ENCODE results near the gene DDAH1.

DDAH1 gene

DNA sequence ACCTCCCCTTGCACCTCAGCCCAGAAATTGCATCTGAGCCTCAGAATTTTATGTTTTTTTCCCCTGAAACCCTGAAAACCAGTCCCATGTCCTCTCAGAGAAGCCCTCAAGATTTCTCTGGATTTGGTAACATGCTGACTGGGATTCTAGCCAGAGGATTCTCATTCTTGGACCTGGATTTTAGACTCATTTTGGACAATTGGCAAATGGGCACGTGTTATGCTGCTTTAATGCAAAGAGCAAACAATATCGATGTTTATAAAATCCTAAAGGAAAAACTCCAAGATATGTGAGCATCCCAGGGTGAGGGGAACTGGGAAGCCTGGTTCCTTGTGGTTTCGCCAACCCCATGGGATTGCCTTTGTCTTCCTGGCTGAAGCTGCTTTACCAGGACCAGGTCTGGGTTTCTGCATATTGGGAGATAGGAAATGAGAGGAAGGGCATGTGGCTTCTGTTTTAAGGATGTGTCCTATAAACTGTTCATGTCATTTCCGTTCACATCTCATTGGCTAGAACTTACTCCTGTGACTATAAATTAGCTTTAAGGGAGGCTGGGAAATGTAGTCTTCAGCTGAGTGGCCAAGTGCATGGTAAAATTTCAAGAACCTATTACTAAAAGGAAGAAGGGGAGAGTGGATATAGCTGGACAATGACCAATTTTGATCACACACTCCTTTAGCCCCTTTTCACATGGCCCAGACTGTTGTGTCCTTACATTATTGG is 161.4 kb downstream of the DDAH1 start:
- no peak for DNase-seq (ENCODE audit: low spot score)

DNA sequence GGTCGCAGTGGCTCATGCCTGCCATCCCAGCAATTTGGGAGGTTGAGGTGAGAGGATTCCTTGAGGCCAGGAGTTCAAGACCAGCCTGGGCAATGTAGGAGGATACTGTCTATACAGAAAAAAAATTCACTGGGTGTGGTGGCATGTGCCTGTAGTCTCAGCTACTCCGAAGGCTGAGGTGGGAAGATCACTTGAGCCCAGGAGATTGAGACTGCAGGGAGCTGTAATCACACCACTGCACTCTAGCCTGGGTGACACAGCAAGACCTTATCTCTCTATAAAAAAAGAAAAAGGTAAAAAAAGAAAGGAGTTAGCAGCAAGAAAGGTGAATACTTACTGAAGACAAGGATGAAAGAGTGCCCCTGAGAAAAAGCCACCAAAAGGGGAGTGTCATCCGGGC is 164.8 kb downstream of the DDAH1 start:
- no peak for DNase-seq (ENCODE audit: low spot score)

DNA sequence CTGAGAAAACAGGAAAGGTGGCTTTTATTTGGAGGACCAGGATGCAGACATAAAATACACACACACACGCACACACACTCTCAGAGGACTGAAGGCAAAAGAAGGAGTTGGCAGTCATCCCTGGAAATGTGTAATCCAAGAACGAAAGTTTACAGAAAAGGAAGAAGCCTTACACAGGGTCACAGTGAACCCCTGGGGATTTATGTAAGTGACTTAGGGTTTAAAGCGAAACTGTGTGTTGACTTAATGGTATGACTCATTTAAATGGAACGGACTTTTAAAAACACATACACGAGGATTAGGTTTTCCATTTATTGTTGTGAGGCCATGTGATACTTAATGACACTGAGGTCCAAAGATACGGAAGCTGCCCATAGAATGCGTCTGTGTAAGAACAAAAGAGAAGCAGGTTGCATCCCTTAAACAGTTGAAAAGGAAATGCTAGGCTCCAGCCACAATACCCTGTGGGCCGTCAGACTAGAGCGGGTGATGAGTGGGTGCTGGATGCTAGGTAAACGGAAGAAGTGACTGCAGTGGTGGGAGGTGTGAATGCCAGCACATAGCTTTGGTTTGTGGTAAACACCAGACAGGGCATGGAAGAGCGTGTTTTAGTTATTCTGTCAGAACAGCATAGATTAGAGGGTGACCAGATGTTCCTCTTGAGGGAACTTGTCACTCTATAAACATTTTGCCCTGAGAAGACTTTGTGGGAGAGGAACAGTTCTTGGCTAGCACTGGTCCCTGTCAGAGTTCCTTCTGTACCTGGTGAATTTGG is 166.9 kb downstream of the DDAH1 start:
- no peak for DNase-seq (ENCODE audit: low spot score)

DNA sequence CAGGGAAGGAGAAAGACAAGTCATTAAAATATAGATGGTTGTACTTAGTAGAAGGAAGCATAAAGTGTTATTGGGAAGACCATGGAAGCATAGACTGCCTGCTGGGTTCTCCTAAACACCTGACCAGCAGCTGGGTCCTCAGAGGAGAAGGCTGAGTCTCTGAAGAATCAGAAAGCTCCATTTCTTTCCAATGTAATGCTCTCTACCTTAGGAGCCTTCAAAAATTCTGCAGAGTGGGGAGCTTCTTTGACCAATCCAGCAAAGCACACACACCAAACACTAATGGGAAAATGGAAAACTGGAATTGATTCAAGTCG is 167.5 kb downstream of the DDAH1 start:
- DNase-seq (ENCODE audit: low spot score), result no peak

DNA sequence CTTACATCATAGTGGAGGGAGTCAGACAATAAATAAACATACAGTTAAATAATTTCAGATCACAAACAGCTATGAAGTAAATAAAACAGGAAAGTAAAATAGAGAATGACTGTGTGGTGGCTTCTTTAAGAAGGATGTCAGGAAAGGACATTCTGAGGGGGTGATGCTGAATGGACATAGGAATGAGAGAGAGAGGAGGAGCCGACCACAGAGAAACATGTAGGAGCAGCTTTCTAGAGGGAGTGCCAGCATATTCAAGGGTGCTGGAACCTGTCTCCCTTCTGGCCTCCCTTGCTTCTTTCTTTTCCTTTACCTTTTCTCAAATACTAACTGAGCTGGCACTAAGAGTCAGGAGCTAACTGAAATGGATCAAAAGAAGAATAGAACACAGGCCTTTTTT is 168.0 kb downstream of the DDAH1 start:
- DNase-seq (ENCODE audit: low spot score), result no peak

DNA sequence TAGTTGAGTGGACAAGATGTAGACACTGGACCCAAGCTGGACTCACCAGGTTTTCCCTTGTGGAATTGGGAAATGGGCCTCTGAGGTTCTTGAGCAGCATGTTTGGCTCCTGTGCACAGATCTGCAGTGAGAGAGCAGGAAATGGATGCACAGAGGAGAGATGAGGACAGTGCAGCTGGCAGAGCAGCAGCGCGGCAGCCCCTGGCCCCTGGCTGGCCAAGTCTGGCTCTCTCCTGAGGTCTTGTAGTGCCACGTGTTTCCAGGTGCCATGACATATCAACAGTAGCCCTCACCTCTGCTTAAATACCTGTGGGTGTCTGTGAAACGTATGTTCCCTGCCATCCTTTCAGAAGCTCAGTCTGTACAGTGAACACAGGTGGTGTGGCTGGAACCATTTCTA is 169.3 kb downstream of the DDAH1 start:
- DNase-seq (ENCODE audit: low spot score), result no peak

DNA sequence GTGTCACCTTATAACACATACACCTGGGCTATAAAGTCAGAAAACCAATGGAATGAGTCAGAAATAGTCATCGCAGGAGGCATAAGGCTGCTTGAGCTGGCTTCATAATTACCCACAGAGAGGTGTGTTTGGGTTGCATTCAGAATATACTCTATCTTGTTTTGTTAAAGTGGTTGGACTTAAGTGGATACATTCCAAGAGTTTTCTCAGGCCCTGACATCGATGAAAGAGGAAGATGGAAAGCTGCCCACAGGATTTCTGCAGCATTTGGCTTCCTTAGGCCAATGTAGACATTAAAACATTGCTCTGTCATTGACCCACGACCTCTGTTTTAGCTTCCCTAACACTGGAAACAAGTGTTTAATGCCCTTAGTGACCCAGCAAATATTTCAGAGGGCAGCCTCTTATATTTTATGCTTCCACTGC is 169.9 kb downstream of the DDAH1 start:
- no peak for DNase-seq (ENCODE audit: low spot score)

DNA sequence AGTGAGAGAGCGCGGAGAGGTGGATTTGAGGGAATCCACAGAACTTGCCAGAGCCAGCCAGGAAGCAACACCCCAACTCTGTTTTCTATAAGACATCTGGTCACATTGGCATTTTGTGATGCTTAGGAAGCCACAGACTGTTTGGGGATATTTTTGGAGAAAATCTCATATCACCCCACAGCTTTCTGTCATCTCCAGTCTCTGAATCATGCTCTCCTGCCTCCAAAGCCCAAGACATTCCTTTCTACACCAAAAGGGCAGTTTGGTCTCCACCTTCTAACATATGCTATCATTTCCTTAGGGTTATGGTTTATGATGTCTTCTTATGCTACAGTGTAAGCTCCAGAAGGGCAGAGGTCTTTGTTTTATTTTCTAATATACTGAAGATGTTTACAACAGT is 174.1 kb downstream of the DDAH1 start:
- no peak for DNase-seq (ENCODE audit: low spot score)

DNA sequence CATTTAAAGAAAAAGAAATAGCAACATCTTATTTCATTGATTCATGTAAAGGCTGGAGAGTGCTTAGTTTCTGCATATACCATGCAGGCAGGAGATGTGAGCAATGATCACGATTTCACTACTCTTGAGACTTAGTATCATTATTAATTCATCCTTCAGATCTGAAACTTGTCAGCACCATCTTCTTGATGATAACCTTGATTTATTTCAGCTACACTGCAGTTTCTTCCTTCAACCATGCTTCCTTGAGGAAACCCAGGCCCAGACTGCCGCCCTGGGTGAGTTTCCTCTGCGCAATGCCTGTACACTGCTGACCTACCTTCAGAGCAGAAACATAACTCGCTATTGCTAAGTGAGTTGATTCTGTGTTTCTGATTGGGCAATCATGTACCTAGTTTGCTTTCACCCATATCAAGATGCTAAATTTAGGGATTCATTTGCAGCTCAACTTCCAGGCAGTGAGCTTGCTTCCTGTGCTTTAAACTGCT is 175.1 kb downstream of the DDAH1 start:
- DNase-seq (ENCODE audit: low spot score), result no peak

DNA sequence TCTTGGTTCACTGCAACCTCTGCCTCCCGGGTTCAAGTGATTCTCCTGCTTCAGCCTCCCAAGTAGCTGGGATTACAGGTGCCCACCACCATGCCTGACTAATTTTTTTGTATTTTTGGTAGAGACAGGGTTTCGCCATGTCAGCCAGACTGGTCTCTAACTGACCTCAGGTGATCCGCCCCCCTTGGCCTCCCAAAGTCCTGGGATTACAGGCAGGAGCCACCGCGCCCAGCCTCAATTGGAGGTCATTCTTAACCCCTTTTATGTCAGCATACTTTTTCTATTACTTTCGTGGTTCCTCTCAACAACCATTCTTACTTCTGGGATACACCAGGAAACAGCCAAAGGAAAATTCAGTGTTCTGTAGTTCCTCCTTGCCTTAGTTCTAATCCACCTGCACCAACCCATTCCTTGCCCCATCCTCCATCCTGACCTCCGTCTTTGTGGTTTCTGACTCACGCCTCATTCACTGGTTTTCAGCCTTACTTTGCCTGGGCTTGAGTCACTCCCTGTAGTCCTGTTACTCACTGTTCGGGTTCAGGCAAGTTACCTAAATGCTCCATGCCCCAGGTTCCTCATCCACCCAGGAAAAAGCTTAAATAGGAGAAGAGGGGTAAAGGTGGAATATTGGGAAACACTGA is 175.6 kb downstream of the DDAH1 start:
- no peak for DNase-seq (ENCODE audit: low spot score)

DNA sequence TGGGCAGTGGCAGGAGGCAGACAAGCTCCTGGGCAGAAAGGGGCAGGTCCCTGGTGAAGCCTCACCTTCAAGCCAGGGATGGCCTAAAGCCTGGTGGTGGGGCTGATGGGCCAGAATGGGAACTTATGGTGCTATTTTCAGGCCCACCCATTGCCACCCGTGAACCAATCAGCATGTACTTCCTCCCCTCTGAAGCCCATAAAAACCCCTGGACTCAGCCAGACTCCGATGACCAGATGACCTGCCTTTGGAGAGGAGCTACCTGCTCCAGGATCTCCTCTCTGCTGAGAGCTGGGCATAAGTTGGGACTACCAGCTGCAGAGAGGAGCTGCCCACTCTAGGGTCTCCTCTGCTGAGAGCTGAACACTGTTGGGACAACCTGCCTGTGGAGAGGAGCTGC is 180.8 kb downstream of the DDAH1 start:
- DNase-seq (ENCODE audit: low spot score), result no peak

DNA sequence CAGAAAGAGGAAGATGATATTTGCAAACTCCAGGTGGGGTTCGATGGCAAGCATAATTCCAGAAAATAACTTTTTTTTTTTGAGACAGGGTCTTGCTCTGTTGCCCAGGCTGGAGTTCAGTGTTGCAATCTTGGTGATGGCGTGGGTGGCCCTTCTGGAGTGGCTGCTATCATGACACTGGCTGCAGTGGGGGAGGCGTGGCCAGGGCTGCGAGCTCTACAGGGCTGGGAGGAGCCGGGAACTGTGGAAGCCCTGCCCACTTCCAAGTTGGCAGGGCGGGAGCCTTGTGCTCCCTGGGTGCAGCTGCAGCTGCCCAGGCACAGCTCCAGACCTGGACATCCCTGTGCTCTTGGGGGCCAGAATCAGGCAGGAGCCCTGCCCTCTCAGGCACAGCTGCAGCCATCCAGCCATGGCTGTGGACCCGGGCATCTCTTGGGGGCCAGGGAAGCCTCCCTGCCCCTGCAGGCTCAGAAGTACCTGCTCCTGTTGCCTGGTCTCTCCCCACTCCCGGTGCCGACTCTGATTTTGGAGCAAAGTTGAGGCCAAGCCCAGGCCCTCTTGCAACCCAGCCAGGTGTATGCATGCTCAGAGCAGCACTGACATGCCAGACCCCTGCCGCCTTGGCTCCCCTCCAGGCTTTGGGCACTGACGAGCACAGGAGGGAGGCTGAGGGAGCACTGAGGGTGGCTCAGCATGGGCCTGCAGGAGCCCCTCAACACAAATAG is 181.3 kb downstream of the DDAH1 start:
- no peak for DNase-seq (ENCODE audit: low spot score)

DNA sequence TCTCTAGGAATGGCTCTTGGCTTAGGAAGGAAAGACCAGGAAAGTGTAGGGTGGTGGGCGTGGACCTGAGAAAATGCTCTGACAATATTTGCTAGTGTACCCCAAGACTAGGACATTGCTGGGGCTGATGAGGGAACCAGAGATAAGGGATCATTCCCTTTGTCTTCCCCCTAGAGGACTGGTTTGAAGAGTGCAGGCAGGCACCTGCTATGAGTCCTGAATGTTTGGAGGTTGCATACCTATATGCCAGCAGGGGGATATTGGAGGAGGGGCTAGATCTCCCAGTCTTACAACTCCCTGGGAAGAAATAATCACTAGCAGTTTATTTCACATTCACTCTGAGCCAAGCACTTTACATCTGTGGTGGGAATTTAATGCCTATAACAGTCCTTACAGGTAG is 182.5 kb downstream of the DDAH1 start:
- no peak for DNase-seq (ENCODE audit: low spot score)

DNA sequence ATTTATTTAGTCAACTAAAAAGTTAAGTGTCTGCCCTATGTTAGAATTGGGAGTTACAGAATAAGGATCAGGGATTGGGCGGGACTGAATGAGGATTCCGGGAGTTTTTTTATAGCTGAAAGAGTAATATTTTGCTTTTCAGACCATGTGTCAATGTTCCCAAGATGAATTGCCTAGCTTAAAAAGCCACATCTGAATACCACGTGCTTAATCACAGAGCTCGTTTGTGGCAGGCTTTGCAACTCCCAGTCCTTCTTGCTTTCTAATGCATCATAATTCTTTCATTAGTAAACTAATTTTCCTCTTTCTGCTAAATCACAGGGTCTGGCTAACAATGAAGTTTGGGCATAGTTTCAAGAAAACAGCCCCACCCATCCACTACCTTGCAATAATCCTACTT is 184.3 kb downstream of the DDAH1 start:
- no peak for DNase-seq (ENCODE audit: low spot score)

DNA sequence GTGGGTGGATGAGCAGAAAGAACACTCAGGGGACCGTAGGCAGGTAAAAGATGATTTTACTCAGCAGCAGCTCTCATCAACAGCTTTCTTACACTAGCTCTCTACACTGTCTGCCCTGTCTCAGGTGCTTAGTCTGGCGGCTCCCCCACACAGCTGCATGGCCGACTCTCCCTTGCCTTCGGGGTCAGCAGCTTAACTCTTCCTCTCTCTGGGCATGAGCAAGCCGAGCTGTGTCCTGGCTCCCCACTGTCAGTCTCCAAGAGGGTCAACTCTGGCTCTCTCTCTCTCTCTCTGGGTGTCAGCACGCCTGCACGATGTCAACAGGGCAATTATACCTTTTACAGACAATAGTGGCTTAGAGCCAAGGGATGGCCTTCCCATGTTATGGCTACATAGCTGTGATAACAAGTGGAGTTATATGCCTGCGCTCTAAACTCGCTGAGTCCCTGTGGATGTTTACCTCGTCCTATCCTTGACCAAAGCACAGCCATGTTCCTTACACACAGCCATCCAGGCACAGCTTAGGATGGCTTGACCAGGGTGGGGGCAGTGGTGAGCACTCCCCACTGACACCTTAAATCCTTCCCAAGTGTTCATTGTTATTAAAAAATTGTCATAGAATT is 185.4 kb downstream of the DDAH1 start:
- DNase-seq (ENCODE audit: low spot score), result no peak

DNA sequence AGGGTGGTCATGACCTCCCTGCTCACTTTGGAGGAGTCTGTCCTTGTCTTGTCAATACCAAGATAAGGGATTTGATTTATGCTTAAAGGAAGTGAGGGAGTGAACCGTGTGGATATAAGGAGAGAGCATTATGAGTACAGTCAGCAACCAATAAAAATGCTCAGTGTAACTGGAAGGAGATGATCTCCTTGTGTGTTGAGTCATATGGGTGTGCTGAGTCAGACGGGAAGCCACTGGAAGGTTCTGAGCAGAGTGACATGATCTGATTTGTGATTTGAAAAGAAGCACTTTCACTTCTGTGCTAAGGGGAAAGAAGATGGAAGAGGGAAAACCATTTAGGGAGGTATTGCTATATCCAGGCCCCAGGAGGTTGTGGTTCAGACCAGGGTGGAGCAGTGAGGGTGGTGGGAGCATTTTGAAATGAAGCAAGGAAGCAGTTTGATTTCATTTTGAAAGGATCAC is 186.1 kb downstream of the DDAH1 start:
- DNase-seq (ENCODE audit: low spot score), result no peak

DNA sequence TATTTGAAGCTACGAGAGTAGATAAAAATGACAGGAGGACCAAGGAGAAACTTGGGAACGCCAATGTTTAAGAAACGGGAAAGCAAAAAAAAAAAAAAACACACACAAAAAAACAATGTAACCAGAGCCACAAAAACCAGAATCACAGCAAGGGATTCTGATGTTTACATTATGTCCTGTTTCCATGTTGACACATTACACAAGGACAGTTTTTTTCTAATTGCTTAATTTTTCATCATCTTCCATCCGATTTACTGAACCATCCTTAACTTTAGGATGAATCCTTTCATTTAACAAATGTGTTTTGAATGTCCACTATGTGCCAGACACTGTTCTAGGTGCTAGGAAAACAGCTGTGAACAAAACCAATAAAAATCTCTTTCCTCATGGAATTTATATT is 187.2 kb downstream of the DDAH1 start:
- DNase-seq (ENCODE audit: low spot score), result no peak

DNA sequence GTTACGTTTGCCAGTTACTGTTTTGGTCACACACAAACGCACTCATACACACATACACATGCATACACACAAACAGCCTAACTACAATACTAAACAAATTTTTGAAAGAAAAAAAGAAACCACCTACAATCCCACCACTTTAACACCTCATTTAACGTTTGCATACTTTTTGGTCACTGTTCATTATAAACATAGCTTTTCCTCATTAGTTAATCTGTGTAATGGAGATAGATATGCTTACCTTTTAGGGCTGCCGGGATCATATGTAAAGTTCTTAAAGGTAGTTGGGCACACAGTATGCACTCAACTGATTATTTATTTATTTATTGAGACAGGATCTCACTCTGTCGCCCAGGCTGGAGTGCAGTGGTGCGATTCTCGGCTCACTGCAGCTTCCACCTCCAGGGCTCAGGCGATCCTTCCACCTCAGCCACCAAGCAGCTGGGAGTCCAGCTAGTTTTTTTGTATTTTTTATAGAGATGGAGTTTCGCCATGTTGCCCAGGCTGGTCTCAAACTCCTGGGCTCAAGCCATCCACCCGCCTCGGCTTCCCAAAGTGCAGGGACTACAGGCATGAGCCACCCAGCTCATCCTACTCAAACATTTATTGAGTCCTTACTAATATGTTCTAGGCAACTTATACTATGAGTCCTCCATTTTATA is 187.8 kb downstream of the DDAH1 start:
- no peak for DNase-seq (ENCODE audit: low spot score)

DNA sequence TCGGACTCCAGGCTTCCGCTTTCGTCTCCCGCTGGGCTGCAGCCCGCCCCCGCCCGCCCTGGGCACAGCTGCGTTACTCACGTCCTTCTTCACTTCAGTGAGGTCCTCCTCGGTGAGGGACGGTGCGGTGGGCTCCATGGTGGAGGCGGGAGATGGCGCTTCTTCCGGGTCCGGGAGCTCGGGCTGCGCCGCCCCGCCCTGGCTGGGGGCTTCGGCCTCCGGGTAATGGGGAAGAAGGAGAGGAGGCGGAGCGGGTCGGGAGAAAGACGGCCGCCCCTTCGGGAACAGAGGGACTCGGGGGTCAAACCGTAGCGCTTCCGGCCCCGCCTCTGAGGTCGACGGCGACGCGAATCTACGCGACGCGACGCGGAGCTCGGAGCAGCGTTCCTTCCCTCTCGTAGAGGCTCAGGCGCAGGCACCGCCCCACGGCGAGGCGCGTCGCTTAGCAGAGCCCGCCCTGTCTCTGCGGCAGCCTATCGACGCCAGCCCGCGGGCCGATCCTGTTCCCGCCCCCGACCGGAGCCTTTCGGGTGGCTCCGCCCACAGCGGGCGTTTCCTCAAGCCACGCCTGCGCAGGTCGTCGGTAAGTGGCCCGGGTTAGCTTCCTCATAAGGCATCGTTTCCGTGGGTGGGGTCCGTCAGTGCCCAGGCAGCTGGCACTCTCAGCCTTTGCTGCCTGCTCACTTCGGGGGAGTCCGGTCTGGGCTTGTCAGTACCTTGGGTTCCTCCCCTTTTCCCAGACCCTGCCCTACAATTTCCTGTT is 188.6 kb downstream of the DDAH1 start, which contains the start of gene BCL10:
BCL10 (minus strand) TSS at position 418 of the 763 bp plus-strand sequence; CDS start at position 138, 280 bp downstream.
- DNase-seq (ENCODE audit: low spot score), result peak; percentile 97

DNA sequence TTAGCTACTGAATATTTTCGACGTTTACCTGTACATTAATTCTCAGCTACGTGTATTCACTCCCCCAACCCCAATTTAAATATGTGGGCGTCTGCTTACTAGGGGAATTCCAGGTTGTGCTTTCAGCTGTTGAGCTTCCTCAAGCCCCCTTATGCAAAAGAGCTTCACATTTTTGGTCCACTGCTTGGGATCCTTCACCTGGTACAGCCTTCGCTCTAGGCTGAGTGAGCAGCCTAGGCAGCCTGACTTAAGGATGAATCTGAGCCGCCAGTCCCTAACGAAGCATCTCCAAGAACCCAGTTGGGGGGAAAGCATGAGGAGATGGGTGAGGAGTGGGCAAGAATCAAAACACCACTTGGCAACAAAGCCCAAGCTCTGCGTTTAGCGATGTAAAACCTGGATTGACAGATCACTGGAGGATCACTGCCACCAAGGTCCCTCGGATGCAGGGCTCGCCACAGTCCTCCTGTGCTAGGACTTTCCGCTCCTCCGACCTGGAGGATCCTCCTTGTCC is 189.2 kb downstream of the DDAH1 start:
- no peak for DNase-seq (ENCODE audit: low spot score)
